Mesothelial cell of epicardium (in vitro differentiated cells): ENCODE measurements around the gene DTX4. TPM values are rescaled to one million over a fixed set of nuclear protein-coding genes. Genes with fewer than 3 reads are reported as not detected.

Experiments used
- DNase-seq, 2 experiments: peaks; one replicate each; pipeline ENCODE4 v3.0.0; 2021; ENCODE audit warnings: low spot score in 2 of 2; ENCODE audit not compliant: unreplicated experiment in 2 of 2
- H3K27ac Mint-ChIP-seq: 2 replicates; pipeline ENCODE4 v1.8.0; 2021; ENCODE audit warnings: mixed read lengths
- H3K27me3 Mint-ChIP-seq: 2 replicates; pipeline ENCODE4 v1.8.0; 2021; ENCODE audit warnings: low read depth, mixed read lengths
- H3K36me3 Mint-ChIP-seq: 2 replicates; pipeline ENCODE4 v1.8.0; 2021; ENCODE audit warnings: mixed read lengths
- H3K4me1 Mint-ChIP-seq: 2 replicates; pipeline ENCODE4 v1.8.0; 2021; ENCODE audit warnings: mixed read lengths
- H3K4me3 Mint-ChIP-seq: 2 replicates; pipeline ENCODE4 v1.8.0; 2021; ENCODE audit warnings: mild to moderate bottlenecking, moderate library complexity, mixed read lengths
- H3K9me3 Mint-ChIP-seq: 2 replicates; pipeline ENCODE4 v1.8.0; 2021; ENCODE audit warnings: mixed read lengths
- CTCF ChIP-seq: fragments of 200-600 bp; sonication (generic); IDR thresholded peaks from one replicate; pipeline ENCODE4 v1.5.0; 2021; ENCODE audit warnings: antibody characterized with exemption; ENCODE audit not compliant: unreplicated experiment
- total RNA-seq: library from RNA; stranded (reverse); gene quantifications from 3 replicates; pipeline ENCODE4 v1.2.1, GENCODE V29; 2021

Gene DTX4
- total RNA-seq, 1 donor from 2014 or later: 37.7 TPM

GRCh38 chr11:59184691-59185339, 12.9 kb downstream of the DTX4 start:
- H3K36me3 Mint-ChIP-seq: peaks cover 17% of the 10 kb centered on the region
- H3K4me1 Mint-ChIP-seq: peaks cover 29% of the 10 kb centered on the region
- H3K9me3 Mint-ChIP-seq: no peaks in the 10 kb centered on the region
- peak overlapping the region; percentile 89 for H3K27ac Mint-ChIP-seq
- H3K4me3 Mint-ChIP-seq: no peak overlapping the region
- TF ChIP-seq CTCF: no peak
- no peak for DNase-seq
- no peaks in the 10 kb centered on the region for H3K27me3 Mint-ChIP-seq

- Mint-ChIP-seq H3K9me3 (no peaks in the 10 kb centered on the region), H3K27ac (peak overlapping the region; percentile 89), H3K4me1 (peaks cover 29% of the 10 kb centered on the region), H3K36me3 (peaks cover 21% of the 10 kb centered on the region), H3K27me3 (no peaks in the 10 kb centered on the region), H3K4me3 (no peak overlapping the region)
- TF ChIP-seq CTCF: no peak
- DNase-seq: no peak
Observed at GRCh38 chr11:59185386-59185945, 13.5 kb downstream of the DTX4 start.

GRCh38 chr11:59186130-59186594, 14.2 kb downstream of the DTX4 start:
- peak in 1 of 2 experiments; percentile 72 for DNase-seq
- Mint-ChIP-seq H3K4me1 (peaks cover 29% of the 10 kb centered on the region), H3K27ac (peak overlapping the region; percentile 80), H3K9me3 (no peaks in the 10 kb centered on the region), H3K36me3 (peaks cover 28% of the 10 kb centered on the region), H3K27me3 (no peaks in the 10 kb centered on the region), H3K4me3 (no peak overlapping the region)
- TF ChIP-seq CTCF: peak; percentile 81

- H3K4me3 Mint-ChIP-seq: no peak overlapping the region
- H3K4me1 Mint-ChIP-seq: peaks cover 29% of the 10 kb centered on the region
- H3K27me3 Mint-ChIP-seq: no peaks in the 10 kb centered on the region
- no peaks in the 10 kb centered on the region for H3K9me3 Mint-ChIP-seq
- H3K36me3 Mint-ChIP-seq: peaks cover 30% of the 10 kb centered on the region
- no peak for TF ChIP-seq CTCF
- H3K27ac Mint-ChIP-seq: no peak overlapping the region
- DNase-seq: no peak
Observed at GRCh38 chr11:59187035-59187434, 15.1 kb downstream of the DTX4 start.

- H3K27me3 Mint-ChIP-seq: no peaks in the 10 kb centered on the region
- no peak for DNase-seq
- H3K9me3 Mint-ChIP-seq: no peaks in the 10 kb centered on the region
- H3K36me3 Mint-ChIP-seq: peaks cover 31% of the 10 kb centered on the region
- H3K4me3 Mint-ChIP-seq: no peak overlapping the region
- H3K27ac Mint-ChIP-seq: no peak overlapping the region
- peaks cover 29% of the 10 kb centered on the region for H3K4me1 Mint-ChIP-seq
- TF ChIP-seq CTCF: no peak
Observed at GRCh38 chr11:59187587-59187986, 15.7 kb downstream of the DTX4 start.
